PC-3 (cell line): ENCODE measurements around the gene IL1R1. TPM values are rescaled to one million over a fixed set of nuclear protein-coding genes. Genes with fewer than 3 reads are reported as not detected.

Source experiments
- ATAC-seq: fragments of 200-7000 bp; cut with Tn5 transposase; 2 replicates; pipeline ENCODE4 v1.9.1; 2020; ENCODE audit warnings: mild to moderate bottlenecking, moderate library complexity
- BruUV-seq: library from RNA; stranded (reverse); fragments of 400-500 nt; replicated peaks from 2 replicates; lab custom pipeline; 2021; lab: Mats Ljungman, UMichigan
- CTCF ChIA-PET: fragments of 300-600 bp; sonication (Branson Sonifier 250); formaldehyde crosslinking; loops from one replicate; lab custom pipeline; 2022; ENCODE audit warnings: antibody characterized with exemption; lab: Charles Lee
- POLR2A ChIA-PET: fragments of 300-600 bp; sonication (Branson Sonifier 250); formaldehyde crosslinking; loops from one replicate; lab custom pipeline; 2022; ENCODE audit warnings: antibody characterized with exemption; ENCODE audit not compliant: unreplicated experiment; lab: Charles Lee
- DNase-seq: peaks from one replicate; pipeline ENCODE4 v3.0.0-alpha.2; 2015
- H2AFZ ChIP-seq: fragments of 300-600 bp; sonication (generic); 2 replicates; pipeline ENCODE4 v1.6.0; 2016; ENCODE audit warnings: antibody characterized with exemption, low read length
- H3F3A ChIP-seq: fragments of 300-600 bp; sonication (generic); one replicate; pipeline ENCODE4 v1.6.0; 2017; ENCODE audit warnings: antibody characterized with exemption, low read length, control low read depth, mild to moderate bottlenecking; ENCODE audit not compliant: unreplicated experiment
- H3K27ac ChIP-seq: fragments of 300-600 bp; sonication (generic); 2 replicates; pipeline ENCODE4 v1.5.1; 2016; ENCODE audit warnings: mild to moderate bottlenecking, low read length
- H3K27me3 ChIP-seq: fragments of 300-600 bp; sonication (generic); 2 replicates; pipeline ENCODE4 v1.6.1; 2016; ENCODE audit warnings: low read length, mixed read lengths
- H3K36me3 ChIP-seq: fragments of 300-600 bp; sonication (generic); 2 replicates; pipeline ENCODE4 v1.6.1; 2016; ENCODE audit warnings: low read depth, mixed run types, low read length, mixed read lengths
- H3K4me1 ChIP-seq: fragments of 300-600 bp; sonication (generic); 2 replicates; pipeline ENCODE4 v1.5.1; 2016; ENCODE audit warnings: low read length; ENCODE audit not compliant: insufficient read depth
- H3K4me2 ChIP-seq: fragments of 300-600 bp; sonication (generic); 2 replicates; pipeline ENCODE4 v1.6.0; 2016; ENCODE audit warnings: low read length
- H3K4me3 ChIP-seq: fragments of 300-600 bp; sonication (generic); 2 replicates; pipeline ENCODE4 v1.5.1; 2016; ENCODE audit warnings: mild to moderate bottlenecking, low read length, mixed read lengths
- H3K79me2 ChIP-seq: fragments of 300-600 bp; sonication (generic); 2 replicates; pipeline ENCODE4 v1.6.1; 2017; ENCODE audit warnings: low read length, mixed read lengths
- H3K9ac ChIP-seq: fragments of 300-600 bp; sonication (generic); 2 replicates; pipeline ENCODE4 v1.6.0; 2016; ENCODE audit warnings: mild to moderate bottlenecking, low read length
- H3K9me2 ChIP-seq: fragments of 300-600 bp; sonication (generic); replicated peaks from 2 replicates; pipeline ENCODE4 v1.6.1; 2016; ENCODE audit warnings: mixed run types, low read length, mixed read lengths
- H3K9me3 ChIP-seq: fragments of 300-600 bp; sonication (generic); 2 replicates; pipeline ENCODE4 v1.6.1; 2016; ENCODE audit warnings: low read length, mixed read lengths
- H4K20me1 ChIP-seq: fragments of 300-600 bp; sonication (generic); 2 replicates; pipeline ENCODE4 v1.6.1; 2016; ENCODE audit warnings: low read length, mixed read lengths
- EZH2 ChIP-seq: fragments of 300-600 bp; sonication (generic); IDR thresholded peaks from one replicate; pipeline ENCODE4 v1.6.1; 2017; ENCODE audit warnings: antibody characterized with exemption, mild to moderate bottlenecking, low read length; ENCODE audit not compliant: unreplicated experiment
- EZH2phosphoT487 ChIP-seq: fragments of 300-600 bp; sonication (generic); IDR thresholded peaks from 2 replicates; pipeline ENCODE4 v1.6.1; 2018; ENCODE audit warnings: mild to moderate bottlenecking, antibody characterized with exemption, low read length, borderline replicate concordance
- intact Hi-C: fragments of 100-400 bp; cut with micrococcal nuclease; formaldehyde crosslinking; loops from 2 replicates; pipeline ENCODE4 v1.9.0; 2023
- total RNA-seq: library from RNA; depleted of rRNA; stranded (reverse); fragments of >200 nt; gene quantifications from 2 replicates; pipeline ENCODE4 v1.2.3, GENCODE V29; 2014
- TF ChIP-seq, protein P1 (sequence below): fragments of 300-600 bp; sonication (generic); conservative IDR thresholded peaks from 2 replicates; pipeline ENCODE4 v1.5.1; 2017; ENCODE audit warnings: antibody characterized with exemption, low read depth, mild to moderate bottlenecking, low read length

The IL1R1 gene
- total RNA-seq, 1 experiment from 2014 or later: 0.69 TPM

DNA sequence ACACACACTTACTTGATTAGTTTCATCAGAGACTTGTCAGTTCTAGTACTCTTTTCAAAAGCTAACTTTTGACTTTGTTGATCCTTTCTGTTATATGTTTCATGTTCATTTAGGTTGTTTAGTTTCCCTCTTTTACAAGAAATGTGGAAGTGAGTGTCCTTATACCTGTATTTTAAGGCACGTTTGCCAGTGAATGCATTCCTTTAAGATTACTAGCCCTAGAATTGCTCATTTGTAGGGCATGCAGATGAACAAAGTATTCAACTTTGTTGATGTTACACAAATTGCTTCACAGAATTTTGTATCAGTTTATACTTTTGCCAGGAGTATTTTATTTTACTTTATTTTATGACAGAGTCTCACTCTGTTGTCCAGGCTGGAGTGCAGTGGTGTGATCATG, 50.5 kb downstream of the IL1R1 start:
- ChIA-PET POLR2A (interaction anchor here (0.6 kb wide), 1 partner anchor 436 kb away, joined by 15 read pairs; no protein-coding TSS in a partner anchor), CTCF (no interaction called here)
- TF ChIP-seq EZH2phosphoT487 (no peak), EZH2 (no peak)
- TF ChIP-seq, protein P1, sequence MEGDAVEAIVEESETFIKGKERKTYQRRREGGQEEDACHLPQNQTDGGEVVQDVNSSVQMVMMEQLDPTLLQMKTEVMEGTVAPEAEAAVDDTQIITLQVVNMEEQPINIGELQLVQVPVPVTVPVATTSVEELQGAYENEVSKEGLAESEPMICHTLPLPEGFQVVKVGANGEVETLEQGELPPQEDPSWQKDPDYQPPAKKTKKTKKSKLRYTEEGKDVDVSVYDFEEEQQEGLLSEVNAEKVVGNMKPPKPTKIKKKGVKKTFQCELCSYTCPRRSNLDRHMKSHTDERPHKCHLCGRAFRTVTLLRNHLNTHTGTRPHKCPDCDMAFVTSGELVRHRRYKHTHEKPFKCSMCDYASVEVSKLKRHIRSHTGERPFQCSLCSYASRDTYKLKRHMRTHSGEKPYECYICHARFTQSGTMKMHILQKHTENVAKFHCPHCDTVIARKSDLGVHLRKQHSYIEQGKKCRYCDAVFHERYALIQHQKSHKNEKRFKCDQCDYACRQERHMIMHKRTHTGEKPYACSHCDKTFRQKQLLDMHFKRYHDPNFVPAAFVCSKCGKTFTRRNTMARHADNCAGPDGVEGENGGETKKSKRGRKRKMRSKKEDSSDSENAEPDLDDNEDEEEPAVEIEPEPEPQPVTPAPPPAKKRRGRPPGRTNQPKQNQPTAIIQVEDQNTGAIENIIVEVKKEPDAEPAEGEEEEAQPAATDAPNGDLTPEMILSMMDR: no peak
- DNase-seq: peak; percentile 77
- no peaks in the 10 kb centered on the region for H3K27me3 ChIP-seq
- H3K36me3 ChIP-seq: no peaks in the 10 kb centered on the region
- H4K20me1 ChIP-seq: no peaks in the 10 kb centered on the region
- H3K4me2 ChIP-seq: peak overlapping the region; percentile 32
- intact Hi-C loops: no loop called here
- H3K9me2 ChIP-seq: no peaks in the 10 kb centered on the region
- no peak overlapping the region for H3K4me3 ChIP-seq
- no peaks in the 10 kb centered on the region for H3F3A ChIP-seq
- peaks cover 14% of the 10 kb centered on the region for H3K4me1 ChIP-seq
- peak; percentile 82 for ATAC-seq
- no peak overlapping the region for H3K27ac ChIP-seq
- H3K79me2 ChIP-seq: no peaks in the 10 kb centered on the region
- H3K9me3 ChIP-seq: no peaks in the 10 kb centered on the region
- H3K9ac ChIP-seq: no peak overlapping the region
- no TSS peak for BruUV-seq
- peak overlapping the region; percentile 8 for H2AFZ ChIP-seq

DNA sequence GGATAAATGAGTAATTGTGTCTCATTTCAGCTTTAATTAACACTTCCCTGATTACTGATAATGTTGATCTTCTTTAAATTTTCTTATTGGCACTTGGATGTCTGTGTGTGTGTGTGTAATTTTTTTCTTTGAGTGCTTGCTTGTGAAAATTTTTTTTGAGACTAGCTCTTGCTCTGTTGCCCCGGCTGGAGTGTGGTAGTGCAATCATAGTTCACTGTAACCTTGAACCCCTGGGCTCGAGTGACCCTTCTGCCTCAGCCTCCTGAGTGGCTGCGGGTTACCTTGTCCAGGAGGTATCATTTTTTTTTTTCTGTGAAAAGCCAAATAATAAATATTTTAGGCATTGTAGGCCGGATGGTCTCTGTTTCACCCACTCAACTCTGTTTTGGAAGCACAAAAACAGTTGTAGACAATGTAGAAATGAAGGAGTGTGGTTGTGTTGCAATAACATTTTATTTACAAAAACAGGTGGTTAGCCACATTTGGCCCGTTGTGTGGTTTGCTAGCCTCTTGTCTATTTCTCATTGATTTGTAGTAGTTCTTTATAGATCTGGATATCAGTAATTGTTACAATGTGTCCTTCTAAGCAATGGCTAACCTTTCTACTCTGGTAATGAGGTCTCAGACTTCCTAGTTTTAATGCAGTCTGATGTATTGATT, 52.2 kb downstream of the IL1R1 start:
- H3K9ac ChIP-seq: no peak overlapping the region
- ChIA-PET POLR2A (no interaction called here), CTCF (no interaction called here)
- ATAC-seq (no peak), DNase-seq (no peak)
- no peaks in the 10 kb centered on the region for H3K9me3 ChIP-seq
- H3K9me2 ChIP-seq: no peaks in the 10 kb centered on the region
- H3K4me2 ChIP-seq: no peak overlapping the region
- BruUV-seq: no TSS peak
- TF ChIP-seq, protein P1: no peak
- no peak for TF ChIP-seq EZH2phosphoT487
- H3F3A ChIP-seq: no peaks in the 10 kb centered on the region
- no peak overlapping the region for H2AFZ ChIP-seq
- H3K36me3 ChIP-seq: no peaks in the 10 kb centered on the region
- no peak overlapping the region for H3K4me3 ChIP-seq
- peaks cover 14% of the 10 kb centered on the region for H3K4me1 ChIP-seq
- H3K27ac ChIP-seq: no peak overlapping the region
- no peaks in the 10 kb centered on the region for H3K27me3 ChIP-seq
- intact Hi-C loops: no loop called here
- no peaks in the 10 kb centered on the region for H4K20me1 ChIP-seq
- no peaks in the 10 kb centered on the region for H3K79me2 ChIP-seq

- H3K79me2 ChIP-seq: no peaks in the 10 kb centered on the region
- POLR2A ChIA-PET: no interaction called here
- no peaks in the 10 kb centered on the region for H3F3A ChIP-seq
- no peaks in the 10 kb centered on the region for H3K9me3 ChIP-seq
- CTCF ChIA-PET: no interaction called here
- H3K27ac ChIP-seq: no peak overlapping the region
- no peak overlapping the region for H3K4me3 ChIP-seq
- H4K20me1 ChIP-seq: no peaks in the 10 kb centered on the region
- peaks cover 12% of the 10 kb centered on the region for H3K4me1 ChIP-seq
- no peak overlapping the region for H3K9ac ChIP-seq
- H3K9me2 ChIP-seq: no peaks in the 10 kb centered on the region
- peak overlapping the region; percentile 63 for H2AFZ ChIP-seq
- BruUV-seq: no TSS peak
- DNase-seq (no peak), ATAC-seq (no peak)
- intact Hi-C loops: no loop called here
- no peak overlapping the region for H3K4me2 ChIP-seq
- H3K27me3 ChIP-seq: no peaks in the 10 kb centered on the region
- no peaks in the 10 kb centered on the region for H3K36me3 ChIP-seq
- TF ChIP-seq EZH2phosphoT487 (no peak), EZH2 (no peak)
- TF ChIP-seq, protein P1: no peak
These were observed 55.0 kb downstream of the IL1R1 start for GRCh38 chr2:102197389-102198137.
